GM12872 (cell line): Measurements from ENCODE around the gene FRAT1.

Experiments
- TF ChIP-seq, protein P1 (sequence below): IDR thresholded peaks from 3 replicates; pipeline ENCODE4 v1.5.1; 2011; ENCODE audit warnings: low read depth, mild to moderate bottlenecking, low read length, moderate library complexity; ENCODE audit not compliant: insufficient read depth

Gene FRAT1

DNA sequence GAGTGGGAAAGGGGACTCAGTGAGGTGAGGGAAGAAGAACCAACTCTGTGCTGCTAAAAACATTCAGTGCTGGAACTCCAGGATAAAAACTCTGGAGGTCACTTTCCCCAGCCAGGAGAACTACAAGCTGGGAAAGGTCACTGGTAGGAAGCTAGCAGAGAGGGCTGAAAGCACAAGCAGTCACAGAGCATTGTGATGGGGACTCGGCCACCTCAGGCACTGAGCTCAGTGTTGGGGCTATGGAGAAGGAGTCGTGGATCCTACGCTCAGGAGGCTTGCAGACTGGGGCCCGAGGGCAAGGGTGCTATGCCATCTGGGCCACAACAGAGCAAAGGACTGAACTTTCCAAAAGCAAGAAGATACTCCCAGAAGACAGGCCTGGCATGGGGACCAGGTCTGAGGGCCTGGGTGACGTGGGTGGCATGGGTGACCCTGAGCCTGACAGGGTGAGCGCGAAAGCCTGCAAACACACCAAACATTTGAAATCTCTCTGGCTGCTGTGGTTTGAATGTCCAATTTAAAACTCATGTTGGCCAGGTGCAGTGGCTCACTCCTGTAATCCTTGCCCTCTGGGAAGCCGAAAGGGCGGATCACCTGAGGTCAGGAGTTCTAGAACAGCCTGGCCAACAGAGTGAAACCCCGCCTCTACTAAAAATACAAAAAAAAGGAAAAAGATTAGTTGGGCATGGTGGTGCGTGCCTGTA, 16.8 kb upstream of the FRAT1 start:
- TF ChIP-seq, protein P1, sequence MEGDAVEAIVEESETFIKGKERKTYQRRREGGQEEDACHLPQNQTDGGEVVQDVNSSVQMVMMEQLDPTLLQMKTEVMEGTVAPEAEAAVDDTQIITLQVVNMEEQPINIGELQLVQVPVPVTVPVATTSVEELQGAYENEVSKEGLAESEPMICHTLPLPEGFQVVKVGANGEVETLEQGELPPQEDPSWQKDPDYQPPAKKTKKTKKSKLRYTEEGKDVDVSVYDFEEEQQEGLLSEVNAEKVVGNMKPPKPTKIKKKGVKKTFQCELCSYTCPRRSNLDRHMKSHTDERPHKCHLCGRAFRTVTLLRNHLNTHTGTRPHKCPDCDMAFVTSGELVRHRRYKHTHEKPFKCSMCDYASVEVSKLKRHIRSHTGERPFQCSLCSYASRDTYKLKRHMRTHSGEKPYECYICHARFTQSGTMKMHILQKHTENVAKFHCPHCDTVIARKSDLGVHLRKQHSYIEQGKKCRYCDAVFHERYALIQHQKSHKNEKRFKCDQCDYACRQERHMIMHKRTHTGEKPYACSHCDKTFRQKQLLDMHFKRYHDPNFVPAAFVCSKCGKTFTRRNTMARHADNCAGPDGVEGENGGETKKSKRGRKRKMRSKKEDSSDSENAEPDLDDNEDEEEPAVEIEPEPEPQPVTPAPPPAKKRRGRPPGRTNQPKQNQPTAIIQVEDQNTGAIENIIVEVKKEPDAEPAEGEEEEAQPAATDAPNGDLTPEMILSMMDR: no peak

- TF ChIP-seq, protein P1: no peak
Measured at GRCh38 chr10:97307441-97307840, 11.6 kb upstream of the FRAT1 start.

DNA sequence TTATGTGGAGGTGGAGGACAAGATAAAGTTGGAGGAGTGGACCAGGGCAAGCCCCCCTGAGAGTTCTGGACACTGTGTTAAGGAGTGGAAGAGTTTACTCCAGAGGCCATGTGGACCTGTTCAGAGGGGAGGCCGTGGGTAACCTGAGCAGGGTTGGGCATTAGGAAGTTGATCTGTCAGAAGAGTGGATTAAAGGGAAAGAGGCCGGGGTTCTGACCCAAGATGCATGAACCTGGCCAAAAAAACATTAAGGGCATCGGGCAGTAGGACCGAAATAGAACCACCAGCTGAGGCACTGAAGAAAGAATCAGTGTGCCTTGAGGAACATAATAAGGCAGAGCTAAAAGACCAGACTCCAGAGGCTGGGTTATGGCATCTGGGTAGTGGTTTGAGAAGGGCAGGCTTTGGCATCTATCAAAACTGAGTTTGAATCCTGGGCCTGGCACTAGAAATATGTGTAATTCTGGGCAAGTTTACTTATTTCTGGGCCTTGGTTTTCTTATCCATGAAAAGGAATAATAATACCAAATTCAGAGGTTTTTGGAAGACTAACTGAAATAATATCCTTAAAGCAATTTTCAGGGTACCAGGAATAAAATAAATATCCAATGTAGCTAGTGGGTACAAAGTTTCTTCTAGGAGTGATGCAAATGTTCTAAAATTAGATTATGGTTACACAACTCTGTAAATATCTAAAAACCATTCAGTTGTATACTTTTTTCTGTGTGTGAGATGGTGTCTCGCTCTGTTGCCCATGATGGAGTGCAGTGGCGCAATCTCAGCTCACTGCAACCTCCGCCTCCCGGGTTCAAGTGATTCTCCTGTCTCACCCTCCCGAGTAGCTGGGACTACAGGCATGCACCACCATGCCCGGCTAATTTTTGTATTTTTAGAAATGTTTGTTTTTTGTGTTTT, 10.9 kb upstream of the FRAT1 start:
- TF ChIP-seq, protein P1: no peak

DNA sequence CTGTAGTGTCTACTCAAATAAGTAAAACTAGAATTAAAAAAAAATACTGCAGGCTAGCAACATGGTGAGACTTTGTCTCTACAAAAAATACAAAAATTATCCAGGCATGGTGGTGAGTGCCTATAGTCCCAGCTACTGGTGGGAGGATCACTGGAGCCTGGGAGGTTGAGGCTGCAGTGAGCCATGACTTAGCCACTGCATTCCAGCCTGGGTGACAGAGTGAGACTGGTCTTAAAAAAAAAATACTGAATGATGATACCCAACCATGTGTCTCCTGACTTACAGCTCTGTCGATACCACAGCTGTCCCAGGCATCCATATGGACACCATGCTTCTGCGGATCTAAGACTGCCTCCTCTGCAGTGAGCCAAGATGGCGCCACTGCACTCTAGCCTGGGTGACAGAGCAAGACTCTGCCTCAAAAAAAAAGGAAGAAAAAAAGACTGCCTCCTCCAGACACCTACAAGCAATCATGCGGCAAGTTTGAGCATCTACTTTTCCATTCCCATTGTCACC, 7.9 kb upstream of the FRAT1 start:
- TF ChIP-seq, protein P1: no peak

DNA sequence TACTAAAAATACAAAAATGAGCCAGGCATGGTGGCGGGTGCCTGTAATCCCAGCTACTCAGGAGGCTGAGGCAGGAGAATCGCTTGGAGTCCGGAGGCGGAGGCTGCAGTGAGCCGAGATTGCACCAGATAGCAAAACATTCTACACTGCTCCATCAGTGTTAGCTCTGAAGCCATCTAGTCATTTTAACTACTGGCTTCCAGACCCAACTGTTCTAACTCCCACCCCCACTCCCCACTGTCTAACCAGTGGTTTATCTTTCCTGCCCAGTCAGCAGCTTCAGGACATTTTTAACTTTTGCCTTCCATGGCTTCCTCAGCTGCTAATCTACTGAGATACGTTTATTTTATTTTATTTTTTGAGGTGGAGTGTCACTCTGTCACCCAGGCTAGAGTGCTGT, 6.2 kb upstream of the FRAT1 start:
- TF ChIP-seq, protein P1: no peak

DNA sequence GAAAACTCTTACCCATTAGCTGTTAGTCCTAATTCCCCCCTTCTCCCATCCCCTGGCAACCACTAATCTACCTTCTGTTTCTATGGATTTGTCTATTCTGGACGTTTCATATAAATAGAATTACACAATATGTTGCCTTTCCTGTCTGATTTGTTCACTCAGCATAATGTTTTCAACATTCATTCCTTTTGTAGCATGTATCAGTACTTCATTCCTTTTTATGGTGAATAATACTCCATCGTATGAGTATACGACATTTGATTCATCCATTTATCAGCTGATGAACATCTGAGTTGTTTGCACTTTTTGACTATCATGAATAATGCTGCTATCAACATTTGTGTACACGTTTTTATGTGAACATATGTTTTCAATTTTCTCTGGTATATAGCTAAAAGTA, 4.4 kb upstream of the FRAT1 start:
- TF ChIP-seq, protein P1: no peak
